LoVo (cell line): ENCODE data around the gene BUB1B.
A peak's percentile ranks its signal among the peaks of the same experiment; 100 is the strongest.
"Not testable (repeated sequence)": the region's sequence is repeated elsewhere in the genome, so short reads cannot be mapped to it uniquely, and the experiment has no call there.

ENCODE experiments used
- DNase-seq: peaks from one replicate; pipeline ENCODE4 v3.0.0-alpha.2; 2016; ENCODE audit warnings: low spot score

The BUB1B gene

GRCh38 chr15:40160689-40161688 is at the start of gene BUB1B:
Gene BUB1B, plus strand, starts transcription at chr15:40161069. Its CDS starts 152 bp downstream, at chr15:40161221.
- peak; percentile 96 for DNase-seq

- DNase-seq, result no peak
These were observed 49.0 kb upstream of the BUB1B start for GRCh38 chr15:40111888-40112287.

GRCh38 chr15:40112789-40113188 is 48.1 kb upstream of the BUB1B start:
- no peak for DNase-seq

- DNase-seq, result no peak
These were observed 46.7 kb upstream of the BUB1B start for GRCh38 chr15:40114218-40114617.

GRCh38 chr15:40115106-40115505 is 45.8 kb upstream of the BUB1B start:
- not testable (repeated sequence) for DNase-seq

GRCh38 chr15:40115670-40116093 is 45.2 kb upstream of the BUB1B start:
- DNase-seq, result no peak

GRCh38 chr15:40118473-40118872 is 42.4 kb upstream of the BUB1B start:
- DNase-seq, result peak; percentile 67

- no peak for DNase-seq
These were observed 38.8 kb upstream of the BUB1B start for GRCh38 chr15:40121911-40122638.

GRCh38 chr15:40122989-40123388 is 37.9 kb upstream of the BUB1B start:
- not testable (repeated sequence) for DNase-seq

- not testable (repeated sequence) for DNase-seq
These were observed 37.0 kb upstream of the BUB1B start for GRCh38 chr15:40123863-40124262.

GRCh38 chr15:40124333-40124732 is 36.5 kb upstream of the BUB1B start:
- not testable (repeated sequence) for DNase-seq

GRCh38 chr15:40124807-40125285 is 36.0 kb upstream of the BUB1B start:
- DNase-seq, result not testable (repeated sequence)

- DNase-seq, result no peak
These were observed 34.9 kb upstream of the BUB1B start for GRCh38 chr15:40125950-40126349.

- no peak for DNase-seq
These were observed 31.9 kb upstream of the BUB1B start for GRCh38 chr15:40128766-40129660.

- no peak for DNase-seq
These were observed 30.8 kb upstream of the BUB1B start for GRCh38 chr15:40130118-40130517.

GRCh38 chr15:40130799-40131502 is 29.9 kb upstream of the BUB1B start:
- DNase-seq, result no peak

- DNase-seq, result no peak
These were observed 27.3 kb upstream of the BUB1B start for GRCh38 chr15:40133544-40133943.

- no peak for DNase-seq
These were observed 26.0 kb upstream of the BUB1B start for GRCh38 chr15:40134885-40135284.

- not testable (repeated sequence) for DNase-seq
These were observed 24.9 kb upstream of the BUB1B start for GRCh38 chr15:40135846-40136450.

- DNase-seq, result no peak
These were observed 24.2 kb upstream of the BUB1B start for GRCh38 chr15:40136470-40137302.
